Smooth muscle cell (in vitro differentiated cells): Measurements from ENCODE around the gene ZNF683. TPM values are rescaled to one million over a fixed set of nuclear protein-coding genes. Genes with fewer than 3 reads are reported as not detected.
A peak's percentile ranks its signal among the peaks of the same experiment; 100 is the strongest.

Experiments used
- DNase-seq: peaks from one replicate; lab custom pipeline; 2025; ENCODE audit not compliant: unreplicated experiment; lab: John Stamatoyannopoulos, UW
- H2AFZ ChIP-seq: fragments of 200-600 bp; sonication (generic); 2 replicates; pipeline ENCODE4 v1.6.0; 2016; ENCODE audit warnings: antibody characterized with exemption, low read depth, mild to moderate bottlenecking
- H3F3A ChIP-seq: fragments of 200-600 bp; sonication (generic); 2 replicates; pipeline ENCODE4 v1.6.0; 2017; ENCODE audit warnings: antibody characterized with exemption, low read depth
- H3K27ac ChIP-seq: fragments of 200-600 bp; sonication (generic); 2 replicates; pipeline ENCODE4 v1.5.1; 2016; ENCODE audit warnings: low read depth, mild to moderate bottlenecking
- H3K27me3 ChIP-seq: fragments of 200-600 bp; sonication (generic); 2 replicates; pipeline ENCODE4 v1.6.1; 2016; ENCODE audit warnings: low read depth, mild to moderate bottlenecking
- H3K36me3 ChIP-seq: fragments of 200-600 bp; sonication (generic); 2 replicates; pipeline ENCODE4 v1.5.1; 2016; ENCODE audit warnings: low read depth
- H3K4me1 ChIP-seq: fragments of 200-600 bp; sonication (generic); 2 replicates; pipeline ENCODE4 v1.5.1; 2016; ENCODE audit warnings: low read depth
- H3K4me2 ChIP-seq: fragments of 200-600 bp; sonication (generic); 2 replicates; pipeline ENCODE4 v1.6.0; 2016; ENCODE audit warnings: mild to moderate bottlenecking
- H3K4me3 ChIP-seq: fragments of 200-600 bp; sonication (generic); 2 replicates; pipeline ENCODE4 v1.5.1; 2016; ENCODE audit warnings: mild to moderate bottlenecking
- H3K79me2 ChIP-seq: fragments of 200-600 bp; sonication (generic); 2 replicates; pipeline ENCODE4 v1.6.0; 2016; ENCODE audit warnings: low read depth, mild to moderate bottlenecking
- H3K9ac ChIP-seq: fragments of 200-600 bp; sonication (generic); 2 replicates; pipeline ENCODE4 v1.6.0; 2016; ENCODE audit warnings: low read depth
- H3K9me3 ChIP-seq: fragments of 200-600 bp; sonication (generic); replicated peaks from 2 replicates; pipeline ENCODE4 v1.5.1; 2016; ENCODE audit warnings: low read depth
- H4K20me1 ChIP-seq: fragments of 200-600 bp; sonication (generic); 2 replicates; pipeline ENCODE4 v1.6.0; 2016; ENCODE audit warnings: low read depth
- WGBS: methylation state at CpG from one replicate; pipeline ENCODE4 v1.1.7; 2016; ENCODE audit warnings: low lambda C conversion rate; 5-methylcytosine and 5-hydroxymethylcytosine counted together
- polyA plus RNA-seq: library from polyadenylated mRNA; unstranded; fragments of >200 nt; fragmentation: Nextera tagmentation; extraction: Ambion mirVana; gene quantifications from 2 replicates; pipeline ENCODE4 v1.2.1, GENCODE V29; 2016
- total RNA-seq: library from RNA; depleted of rRNA; stranded (reverse); fragments of >200 nt; gene quantifications from 2 replicates; pipeline ENCODE4 v1.2.3, GENCODE V29; 2014
- TF ChIP-seq, protein P1 (sequence below): fragments of 200-600 bp; sonication (generic); IDR thresholded peaks from 2 replicates; pipeline ENCODE4 v1.5.1; 2017; ENCODE audit warnings: borderline replicate concordance, mild to moderate bottlenecking, antibody characterized with exemption; ENCODE audit not compliant: insufficient read depth, poor library complexity, severe bottlenecking

Gene ZNF683
- total and polyA plus RNA-seq, 2 experiments from 2014 or later: not detected

DNA sequence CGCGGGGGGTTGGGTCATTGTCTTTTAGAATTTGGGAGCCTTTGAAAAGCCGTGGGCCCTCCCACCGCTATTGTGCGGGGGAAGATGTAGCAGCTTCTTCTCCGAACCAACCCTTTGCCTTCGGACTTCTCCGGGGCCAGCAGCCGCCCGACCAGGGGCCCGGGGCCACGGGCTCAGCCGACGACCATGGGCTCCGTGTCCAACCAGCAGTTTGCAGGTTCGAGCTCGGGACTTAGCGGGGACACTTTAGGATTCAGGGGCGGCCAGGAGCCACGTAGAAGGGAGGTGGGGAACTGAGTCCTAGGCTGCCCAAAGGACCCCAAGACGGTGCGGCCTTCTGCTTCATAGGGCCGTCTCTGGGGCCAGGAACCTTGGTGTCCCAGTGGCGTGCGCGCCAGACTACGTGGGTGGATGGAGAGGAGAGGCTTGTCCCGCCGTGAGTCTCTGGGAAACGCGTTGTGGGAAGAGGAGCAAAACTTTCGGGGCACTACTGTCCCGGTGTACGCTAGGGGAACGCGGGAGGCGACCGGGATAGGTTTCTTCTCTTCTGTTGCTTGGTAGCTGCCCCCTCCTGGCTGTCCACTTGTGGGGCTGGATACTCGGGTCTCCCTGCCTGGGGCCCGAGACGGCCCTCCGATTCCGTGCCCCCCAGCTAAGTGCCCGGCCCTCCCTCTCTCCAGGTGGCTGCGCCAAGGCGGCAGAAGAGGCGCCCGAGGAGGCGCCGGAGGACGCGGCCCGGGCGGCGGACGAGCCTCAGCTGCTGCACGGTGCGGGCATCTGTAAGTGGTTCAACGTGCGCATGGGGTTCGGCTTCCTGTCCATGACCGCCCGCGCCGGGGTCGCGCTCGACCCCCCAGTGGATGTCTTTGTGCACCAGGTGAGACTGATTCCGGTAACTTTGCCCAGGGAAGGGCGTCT is 38.4 kb upstream of the ZNF683 start, which contains the start of gene LIN28A:
LIN28A (plus strand) TSS at position 112 of the 918 bp plus-strand sequence; CDS start at position 187, 75 bp downstream.
- no peaks in the 10 kb centered on the region for H4K20me1 ChIP-seq
- H3K27me3 ChIP-seq: peaks cover 32% of the 10 kb centered on the region
- TF ChIP-seq, protein P1, sequence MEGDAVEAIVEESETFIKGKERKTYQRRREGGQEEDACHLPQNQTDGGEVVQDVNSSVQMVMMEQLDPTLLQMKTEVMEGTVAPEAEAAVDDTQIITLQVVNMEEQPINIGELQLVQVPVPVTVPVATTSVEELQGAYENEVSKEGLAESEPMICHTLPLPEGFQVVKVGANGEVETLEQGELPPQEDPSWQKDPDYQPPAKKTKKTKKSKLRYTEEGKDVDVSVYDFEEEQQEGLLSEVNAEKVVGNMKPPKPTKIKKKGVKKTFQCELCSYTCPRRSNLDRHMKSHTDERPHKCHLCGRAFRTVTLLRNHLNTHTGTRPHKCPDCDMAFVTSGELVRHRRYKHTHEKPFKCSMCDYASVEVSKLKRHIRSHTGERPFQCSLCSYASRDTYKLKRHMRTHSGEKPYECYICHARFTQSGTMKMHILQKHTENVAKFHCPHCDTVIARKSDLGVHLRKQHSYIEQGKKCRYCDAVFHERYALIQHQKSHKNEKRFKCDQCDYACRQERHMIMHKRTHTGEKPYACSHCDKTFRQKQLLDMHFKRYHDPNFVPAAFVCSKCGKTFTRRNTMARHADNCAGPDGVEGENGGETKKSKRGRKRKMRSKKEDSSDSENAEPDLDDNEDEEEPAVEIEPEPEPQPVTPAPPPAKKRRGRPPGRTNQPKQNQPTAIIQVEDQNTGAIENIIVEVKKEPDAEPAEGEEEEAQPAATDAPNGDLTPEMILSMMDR: no peak
- no peak within 1 kb of the TSS for H3K27ac ChIP-seq
- no peak within 1 kb of the TSS for H2AFZ ChIP-seq
- peaks cover 22% of the 10 kb centered on the region for H3K4me1 ChIP-seq
- H3K4me3 ChIP-seq: no peak within 1 kb of the TSS
- no peaks in the 10 kb centered on the region for H3K9me3 ChIP-seq
- no peak for DNase-seq
- no peak within 1 kb of the TSS for H3K9ac ChIP-seq
- WGBS: 2% methylated on average over 63 of the region's 70 CpGs
- H3F3A ChIP-seq: peaks cover 5% of the 10 kb centered on the region
- H3K79me2 ChIP-seq: peaks cover 9% of the 10 kb centered on the region
- H3K4me2 ChIP-seq: peak within 1 kb of the TSS; percentile 62
- H3K36me3 ChIP-seq: no peaks in the 10 kb centered on the region

DNA sequence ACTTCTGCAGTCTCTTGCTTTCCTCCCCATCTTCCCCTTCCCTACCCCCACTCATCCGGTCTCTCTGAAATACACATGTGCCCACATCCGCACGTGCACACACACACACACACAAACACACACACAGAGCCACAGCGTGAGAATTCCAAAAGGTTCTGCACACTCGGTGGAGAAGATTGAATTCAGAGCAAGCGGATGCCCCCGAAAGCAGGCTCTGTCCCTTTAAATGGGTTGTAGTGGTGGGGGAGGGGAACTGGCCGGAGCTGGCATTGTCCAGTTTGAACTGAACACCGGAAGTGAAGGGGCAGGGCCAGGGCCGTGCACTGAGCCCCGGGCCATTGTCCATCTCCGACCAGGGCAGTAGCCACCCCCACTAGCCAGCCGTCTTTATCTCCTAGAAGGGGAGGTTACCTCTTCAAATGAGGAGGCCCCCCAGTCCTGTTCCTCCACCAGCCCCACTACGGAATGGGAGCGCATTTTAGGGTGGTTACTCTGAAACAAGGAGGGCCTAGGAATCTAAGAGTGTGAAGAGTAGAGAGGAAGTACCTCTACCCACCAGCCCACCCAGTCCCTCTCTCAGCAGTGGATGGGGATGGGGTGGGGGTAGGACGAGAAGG is 36.7 kb upstream of the ZNF683 start:
- Histone ChIP-seq H3K36me3 (no peaks in the 10 kb centered on the region), H3K4me1 (peaks cover 6% of the 10 kb centered on the region), H2AFZ (no peak overlapping the region), H3K9ac (no peak overlapping the region), H3K4me2 (no peak overlapping the region), H3K4me3 (no peak overlapping the region), H3K27me3 (peaks cover 32% of the 10 kb centered on the region), H4K20me1 (no peaks in the 10 kb centered on the region), H3K9me3 (no peaks in the 10 kb centered on the region), H3K27ac (no peak overlapping the region), H3F3A (peaks cover 5% of the 10 kb centered on the region), H3K79me2 (peaks cover 9% of the 10 kb centered on the region)
- no peak for DNase-seq
- WGBS: 2% methylated on average over 16 of the region's 16 CpGs
- TF ChIP-seq, protein P1: no peak

DNA sequence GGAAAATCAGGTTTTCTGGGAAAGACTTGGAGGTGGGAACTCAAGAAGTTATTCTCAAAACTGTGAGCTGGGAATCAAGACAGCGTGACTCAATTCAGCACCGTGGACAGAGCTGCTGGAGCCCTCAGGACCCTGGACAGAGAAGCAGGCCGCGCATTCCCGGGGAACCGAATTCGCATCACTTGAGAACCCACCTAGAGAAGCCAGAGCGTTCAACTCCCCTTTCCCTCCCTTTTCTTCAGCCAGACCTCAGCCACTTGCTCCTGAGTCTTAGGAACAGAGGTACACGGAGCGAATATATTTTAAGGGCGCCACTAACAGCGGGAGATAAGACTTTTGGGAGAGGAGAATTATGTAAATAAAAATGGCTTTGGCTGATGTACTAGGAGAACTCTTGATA is 36.1 kb upstream of the ZNF683 start:
- peaks cover 5% of the 10 kb centered on the region for H3F3A ChIP-seq
- H3K4me2 ChIP-seq: no peak overlapping the region
- H3K36me3 ChIP-seq: no peaks in the 10 kb centered on the region
- WGBS: 0% methylated on average over 12 of the region's 12 CpGs
- peaks cover 3% of the 10 kb centered on the region for H3K4me1 ChIP-seq
- DNase-seq: peak; percentile 68
- no peaks in the 10 kb centered on the region for H4K20me1 ChIP-seq
- no peaks in the 10 kb centered on the region for H3K9me3 ChIP-seq
- no peak overlapping the region for H3K27ac ChIP-seq
- no peak overlapping the region for H3K4me3 ChIP-seq
- H3K9ac ChIP-seq: no peak overlapping the region
- peaks cover 9% of the 10 kb centered on the region for H3K79me2 ChIP-seq
- TF ChIP-seq, protein P1: no peak
- peaks cover 32% of the 10 kb centered on the region for H3K27me3 ChIP-seq
- H2AFZ ChIP-seq: no peak overlapping the region
